WTC11 (cell line): ENCODE data around the gene PLA2G4F. TPM values are rescaled to one million over a fixed set of nuclear protein-coding genes. Genes with fewer than 3 reads are reported as not detected.
A peak's percentile ranks its signal among the peaks of the same experiment; 100 is the strongest.

Source experiments
- ATAC-seq: fragments of 200-7000 bp; cut with Tn5 transposase; 2 replicates; pipeline ENCODE4 v1.10.0; 2021; ENCODE audit warnings: mild to moderate bottlenecking, moderate library complexity
- Bru-seq: library from RNA; stranded (reverse); fragments of 400-500 nt; gene quantifications from one replicate; lab custom pipeline; 2021; lab: Mats Ljungman, UMichigan
- CTCF ChIA-PET: fragments of 300-600 bp; sonication (Branson Sonifier 250); formaldehyde crosslinking; loops from one replicate; lab custom pipeline; 2021; ENCODE audit warnings: antibody characterized with exemption; lab: Charles Lee
- POLR2A ChIA-PET: fragments of 350-600 bp; sonication (Branson Sonifier 250); formaldehyde crosslinking; loops from one replicate; lab custom pipeline; 2021; ENCODE audit warnings: antibody characterized with exemption; lab: Charles Lee
- DNase-seq: peaks from one replicate; pipeline ENCODE4 v3.0.0; 2021; ENCODE audit warnings: low spot score
- H3K27ac Mint-ChIP-seq: 2 replicates; pipeline ENCODE4 v1.8.0; 2021; ENCODE audit warnings: mixed read lengths
- H3K27me3 Mint-ChIP-seq: 2 replicates; pipeline ENCODE4 v1.8.0; 2021; ENCODE audit warnings: low read depth, mild to moderate bottlenecking, moderate library complexity, mixed read lengths
- H3K36me3 Mint-ChIP-seq: 2 replicates; pipeline ENCODE4 v1.8.0; 2021; ENCODE audit warnings: mixed read lengths
- H3K4me1 Mint-ChIP-seq: 2 replicates; pipeline ENCODE4 v1.8.0; 2022; ENCODE audit warnings: mixed read lengths
- H3K4me3 Mint-ChIP-seq: 2 replicates; pipeline ENCODE4 v1.8.0; 2021; ENCODE audit warnings: mild to moderate bottlenecking, moderate library complexity, mixed read lengths
- H3K9me3 Mint-ChIP-seq: 2 replicates; pipeline ENCODE4 v1.8.0; 2021; ENCODE audit warnings: mixed read lengths
- AR ChIP-seq: fragments of 250-450 bp; sonication (Bioruptor Pico); IDR thresholded peaks from 2 replicates; pipeline ENCODE4 v1.9.0; 2021; ENCODE audit warnings: mild to moderate bottlenecking
- ARID4B ChIP-seq: sonication (generic); formaldehyde crosslinking; IDR thresholded peaks from 2 replicates; pipeline ENCODE4 v1.8.0; 2023; ENCODE audit warnings: missing genetic modification reagents, mild to moderate bottlenecking, borderline replicate concordance
- CREB1 ChIP-seq: sonication (generic); formaldehyde crosslinking; IDR thresholded peaks from 2 replicates; pipeline ENCODE4 v1.8.0; 2023; ENCODE audit warnings: mild to moderate bottlenecking, missing genetic modification reagents
- CTCF ChIP-seq: fragments of 200-600 bp; IDR thresholded peaks from 2 replicates; pipeline ENCODE4 v1.8.0; 2022; ENCODE audit warnings: antibody characterized with exemption
- GRHL2 ChIP-seq: fragments of 250-450 bp; sonication (Bioruptor Pico); IDR thresholded peaks from 2 replicates; pipeline ENCODE4 v1.8.0; 2022; ENCODE audit warnings: mild to moderate bottlenecking, moderate library complexity; ENCODE audit not compliant: insufficient replicate concordance, severe bottlenecking
- IRF1 ChIP-seq: sonication (generic); formaldehyde crosslinking; IDR thresholded peaks from 2 replicates; pipeline ENCODE4 v1.8.0; 2023; ENCODE audit warnings: missing genetic modification reagents
- JAZF1 ChIP-seq: fragments of 250-450 bp; sonication (Bioruptor Pico); IDR thresholded peaks from 2 replicates; pipeline ENCODE4 v1.9.0; 2021; ENCODE audit warnings: moderate library complexity, mild to moderate bottlenecking, inconsistent platforms
- NR2C2 ChIP-seq: sonication (generic); formaldehyde crosslinking; IDR thresholded peaks from 2 replicates; pipeline ENCODE4 v1.8.0; 2022; ENCODE audit warnings: mild to moderate bottlenecking, missing genetic modification reagents
- PRDM15 ChIP-seq: sonication (generic); formaldehyde crosslinking; IDR thresholded peaks from 2 replicates; pipeline ENCODE4 v1.8.0; 2022; ENCODE audit warnings: missing genetic modification reagents
- PREB ChIP-seq: sonication (generic); formaldehyde crosslinking; IDR thresholded peaks from 2 replicates; pipeline ENCODE4 v1.8.1; 2022; ENCODE audit warnings: mild to moderate bottlenecking, missing genetic modification reagents, moderate library complexity, borderline replicate concordance
- TEAD1 ChIP-seq: sonication (generic); formaldehyde crosslinking; IDR thresholded peaks from 2 replicates; pipeline ENCODE4 v1.8.0; 2022; ENCODE audit warnings: mild to moderate bottlenecking, missing genetic modification reagents
- ZMAT4 ChIP-seq: fragments of 250-450 bp; sonication (Bioruptor Pico); IDR thresholded peaks from 2 replicates; pipeline ENCODE4 v1.9.0; 2021; ENCODE audit warnings: mild to moderate bottlenecking
- ZNF138 ChIP-seq: sonication (generic); formaldehyde crosslinking; conservative IDR thresholded peaks from 2 replicates; pipeline ENCODE4 v1.8.1; 2022; ENCODE audit warnings: mild to moderate bottlenecking, moderate library complexity, missing genetic modification reagents
- long read RNA-seq, 3 experiments: library from RNA in 1 of 3; library from capped mRNA in 1 of 3; library from polyadenylated mRNA in 1 of 3; unstranded in 2 of 3; stranded (forward) in 1 of 3; transcript quantifications; one replicate each; pipeline ENCODE4 v2.0.0, GENCODE V29; 2021
- total RNA-seq: library from RNA; stranded (reverse); gene quantifications from 3 replicates; pipeline ENCODE4 v1.2.3, GENCODE V29; 2021

PLA2G4F gene
- total RNA-seq (0.11 to 0.18 TPM (median 0.16 TPM) in 3 replicates), Bru-seq, nascent RNA (not detected)
- long read RNA-seq, experiment 1, result 0 reads
- long read RNA-seq, experiment 2, result 0 reads
- long read RNA-seq, experiment 3, result 0 reads

- peaks cover 7% of the 10 kb centered on the region for H3K4me1 Mint-ChIP-seq
- POLR2A ChIA-PET, result no interaction called here
- peak within 1 kb of the TSS; percentile 46; the same call in 1 of the 2 replicates for H3K27ac Mint-ChIP-seq
- CTCF ChIA-PET, result interaction anchor here (0.5 to 2.5 kb wide), 9 partner anchors 9 to 504 kb away, joined by 3 to 14 read pairs (median 5); no protein-coding TSS in a partner anchor
- TF ChIP-seq PRDM15 (CRISPR knock-in tag) (0 out of 2 replicates have a peak, but pooled peaks have one; percentile 19), NR2C2 (CRISPR knock-in tag) (no peak)
- peaks cover 12% of the 10 kb centered on the region for H3K36me3 Mint-ChIP-seq
- no peaks in the 10 kb centered on the region for H3K27me3 Mint-ChIP-seq
- no peaks in the 10 kb centered on the region for H3K9me3 Mint-ChIP-seq
- peak; percentile 58 for ATAC-seq
- no peak within 1 kb of the TSS for H3K4me3 Mint-ChIP-seq
- no peak for DNase-seq
Measured at GRCh38 chr15:42156243-42156922, at the start of gene PLA2G4F. Gene PLA2G4F, minus strand, starts transcription at chr15:42156636. Its CDS starts 87 bp downstream, at chr15:42156549.

- ATAC-seq, result no peak
- H3K4me3 Mint-ChIP-seq, result no peak overlapping the region
- ChIA-PET POLR2A (interaction anchor here (1.4 kb wide), 1 partner anchor 182 kb away, joined by 3 read pairs; no protein-coding TSS in a partner anchor), CTCF (interaction anchor here (0.6 to 1.0 kb wide), 2 partner anchors 70 to 181 kb away, joined by 3 read pairs; no protein-coding TSS in a partner anchor)
- no peaks in the 10 kb centered on the region for H3K27me3 Mint-ChIP-seq
- no peak overlapping the region for H3K27ac Mint-ChIP-seq
- peaks cover 14% of the 10 kb centered on the region for H3K4me1 Mint-ChIP-seq
- no peaks in the 10 kb centered on the region for H3K36me3 Mint-ChIP-seq
- DNase-seq, result no peak
- no peaks in the 10 kb centered on the region for H3K9me3 Mint-ChIP-seq
- TF ChIP-seq AR (CRISPR knock-in tag) (no peak), ZNF138 (CRISPR knock-in tag) (no peak), CTCF (no peak), CREB1 (CRISPR knock-in tag) (no peak), GRHL2 (no peak), TEAD1 (CRISPR knock-in tag) (no peak), ARID4B (CRISPR knock-in tag) (no peak), JAZF1 (CRISPR knock-in tag) (no peak), IRF1 (CRISPR knock-in tag) (no peak), PREB (CRISPR knock-in tag) (no peak), ZMAT4 (CRISPR knock-in tag) (no peak)
Measured at GRCh38 chr15:42203891-42204290, 47.5 kb upstream of the PLA2G4F start.
